Mesendoderm (in vitro differentiated cells): Measurements from ENCODE around the gene ZSWIM3.

Experiments
- DNase-seq: peaks from one replicate; pipeline ENCODE4 v3.0.0; 2013
- H2AK5ac ChIP-seq: 2 replicates; pipeline ENCODE4 v1.6.1; 2013; ENCODE audit warnings: low read length, inconsistent platforms
- H2BK120ac ChIP-seq: 2 replicates; pipeline ENCODE4 v1.6.1; 2013; ENCODE audit warnings: low read depth, mild to moderate bottlenecking, low read length, moderate library complexity, mixed read lengths
- H2BK15ac ChIP-seq: replicated peaks from 2 replicates; pipeline ENCODE4 v1.6.1; 2013; ENCODE audit warnings: low read depth, mild to moderate bottlenecking, moderate library complexity
- H2BK5ac ChIP-seq: 2 replicates; pipeline ENCODE4 v1.6.1; 2013; ENCODE audit warnings: low read length, inconsistent platforms
- H3K18ac ChIP-seq: 2 replicates; pipeline ENCODE4 v1.6.1; 2013; ENCODE audit warnings: mild to moderate bottlenecking, low read length, mixed read lengths
- H3K23ac ChIP-seq: one replicate; pipeline ENCODE4 v1.6.1; 2013; ENCODE audit warnings: low read length
- H3K27ac ChIP-seq: 2 replicates; pipeline ENCODE4 v1.5.1; 2013; ENCODE audit warnings: low read depth, mild to moderate bottlenecking, inconsistent platforms, low read length, moderate library complexity
- H3K27me3 ChIP-seq: 2 replicates; pipeline ENCODE4 v1.6.1; 2013; ENCODE audit warnings: low read length, control low read depth, mild to moderate bottlenecking, inconsistent platforms; ENCODE audit not compliant: insufficient read depth, poor library complexity
- H3K36me3 ChIP-seq: 2 replicates; pipeline ENCODE4 v1.6.1; 2013; ENCODE audit warnings: low read length, inconsistent platforms; ENCODE audit not compliant: control insufficient read depth, insufficient read depth
- H3K4ac ChIP-seq: one replicate; pipeline ENCODE4 v1.6.1; 2013; ENCODE audit warnings: low read depth, mild to moderate bottlenecking, low read length, moderate library complexity
- H3K4me1 ChIP-seq: 2 replicates; pipeline ENCODE4 v1.6.1; 2013; ENCODE audit warnings: low read depth, low read length, inconsistent platforms; ENCODE audit not compliant: control insufficient read depth
- H3K4me2 ChIP-seq: 2 replicates; pipeline ENCODE4 v1.6.1; 2013; ENCODE audit warnings: low read length
- H3K4me3 ChIP-seq: 2 replicates; pipeline ENCODE4 v1.5.1; 2013; ENCODE audit warnings: mild to moderate bottlenecking, low read length
- H3K56ac ChIP-seq: one replicate; pipeline ENCODE4 v1.6.1; 2013; ENCODE audit warnings: low read length
- H3K79me1 ChIP-seq: 2 replicates; pipeline ENCODE4 v1.6.1; 2013; ENCODE audit warnings: low read length, inconsistent platforms
- H3K79me2 ChIP-seq: 2 replicates; pipeline ENCODE4 v1.6.1; 2013; ENCODE audit warnings: mild to moderate bottlenecking, low read length; ENCODE audit not compliant: control insufficient read depth, insufficient read depth
- H3K9ac ChIP-seq: 2 replicates; pipeline ENCODE4 v1.6.1; 2013; ENCODE audit warnings: low read length, inconsistent platforms
- H4K5ac ChIP-seq: one replicate; pipeline ENCODE4 v1.6.1; 2013; ENCODE audit warnings: low read length
- H4K8ac ChIP-seq: one replicate; pipeline ENCODE4 v1.6.1; 2013; ENCODE audit warnings: low read depth, mild to moderate bottlenecking, control low read depth, low read length, moderate library complexity
- WGBS: extraction: QIAGEN DNeasy Blood & Tissue Kit; methylation state at CpG from one replicate; pipeline ENCODE4 v1.1.7; 2013; ENCODE audit warnings: low lambda C conversion rate, missing lambda C conversion rate; ENCODE audit not compliant: insufficient coverage; ENCODE audit errors: extremely low coverage; 5-methylcytosine and 5-hydroxymethylcytosine counted together

Gene ZSWIM3

GRCh38 chr20:45853484-45853883 lies 3.9 kb upstream of the ZSWIM3 start:
- DNase-seq: no peak
- Histone ChIP-seq H2AK5ac (no peak overlapping the region), H3K36me3 (no peaks in the 10 kb centered on the region), H3K4me1 (no peaks in the 10 kb centered on the region), H2BK120ac (no peak overlapping the region), H3K79me2 (peaks cover 2% of the 10 kb centered on the region), H3K18ac (no peak overlapping the region), H4K5ac (no peak overlapping the region), H3K56ac (no peak overlapping the region), H4K8ac (no peak overlapping the region), H3K4ac (no peak overlapping the region), H3K4me2 (no peak overlapping the region), H3K79me1 (peaks cover 3% of the 10 kb centered on the region), H3K4me3 (no peak overlapping the region), H3K23ac (no peak overlapping the region), H2BK15ac (no peak overlapping the region), H2BK5ac (no peak overlapping the region), H3K9ac (no peak overlapping the region), H3K27me3 (no peaks in the 10 kb centered on the region), H3K27ac (no peak overlapping the region)
- whole genome bisulfite sequencing: no CpG with 5 or more reads among the region's 2 CpGs

GRCh38 chr20:45857882-45858216 lies 435 bp downstream of the ZSWIM3 start:
- H3K4ac ChIP-seq: no peak overlapping the region
- no peaks in the 10 kb centered on the region for H3K27me3 ChIP-seq

GRCh38 chr20:45859916-45860315 lies 2.5 kb downstream of the ZSWIM3 start:
- Histone ChIP-seq H3K56ac (no peak overlapping the region), H2BK15ac (no peak overlapping the region), H4K8ac (no peak overlapping the region), H3K9ac (no peak overlapping the region), H3K27ac (no peak overlapping the region), H3K36me3 (no peaks in the 10 kb centered on the region), H3K79me2 (peaks cover 2% of the 10 kb centered on the region), H2BK120ac (no peak overlapping the region), H3K4ac (no peak overlapping the region), H3K4me1 (no peaks in the 10 kb centered on the region), H4K5ac (no peak overlapping the region), H3K23ac (no peak overlapping the region), H3K4me2 (no peak overlapping the region), H2AK5ac (no peak overlapping the region), H3K18ac (no peak overlapping the region), H3K79me1 (peaks cover 3% of the 10 kb centered on the region), H3K27me3 (no peaks in the 10 kb centered on the region), H3K4me3 (no peak overlapping the region), H2BK5ac (no peak overlapping the region)
- no peak for DNase-seq
- no CpG with 5 or more reads among the region's 5 CpGs for WGBS

More at GRCh38 chr20:45857882-45858216, 435 bp downstream of the ZSWIM3 start:
- Histone ChIP-seq H3K79me1 (peaks cover 3% of the 10 kb centered on the region), H3K4me1 (no peaks in the 10 kb centered on the region), H3K79me2 (peaks cover 2% of the 10 kb centered on the region), H3K27ac (peak overlapping the region; percentile 19), H3K18ac (peak overlapping the region; percentile 35), H3K9ac (peak overlapping the region; percentile 72), H4K8ac (peak overlapping the region; percentile 41), H2AK5ac (no peak overlapping the region), H4K5ac (no peak overlapping the region), H3K23ac (no peak overlapping the region), H3K56ac (peak overlapping the region; percentile 88), H2BK120ac (no peak overlapping the region), H3K4me3 (peak overlapping the region; percentile 21), H2BK5ac (peak overlapping the region; percentile 52), H3K36me3 (no peaks in the 10 kb centered on the region), H2BK15ac (no peak overlapping the region), H3K4me2 (peak overlapping the region; percentile 82)
- no CpG with 5 or more reads among the region's 13 CpGs for WGBS
- DNase-seq: peak; percentile 66

- H3K27me3 ChIP-seq: no peaks in the 10 kb centered on the region
- H3K27ac ChIP-seq: no peak overlapping the region
- no peak overlapping the region for H3K23ac ChIP-seq
- no peak for DNase-seq
- no CpG with 5 or more reads among the region's 7 CpGs for WGBS
- H3K56ac ChIP-seq: no peak overlapping the region
- H3K4me2 ChIP-seq: no peak overlapping the region
- H2AK5ac ChIP-seq: no peak overlapping the region
- no peaks in the 10 kb centered on the region for H3K4me1 ChIP-seq
- peaks cover 2% of the 10 kb centered on the region for H3K79me2 ChIP-seq
- H4K5ac ChIP-seq: no peak overlapping the region
- H2BK120ac ChIP-seq: no peak overlapping the region
- no peak overlapping the region for H4K8ac ChIP-seq
- H2BK5ac ChIP-seq: no peak overlapping the region
- H2BK15ac ChIP-seq: no peak overlapping the region
- H3K79me1 ChIP-seq: peaks cover 3% of the 10 kb centered on the region
- no peak overlapping the region for H3K9ac ChIP-seq
- H3K4ac ChIP-seq: no peak overlapping the region
- H3K4me3 ChIP-seq: no peak overlapping the region
- no peak overlapping the region for H3K18ac ChIP-seq
- no peaks in the 10 kb centered on the region for H3K36me3 ChIP-seq
These were observed 3.3 kb downstream of the ZSWIM3 start for GRCh38 chr20:45860560-45861220.

GRCh38 chr20:45861221-45862075 lies 4.0 kb downstream of the ZSWIM3 start:
- peaks cover 2% of the 10 kb centered on the region for H3K79me2 ChIP-seq
- H2AK5ac ChIP-seq: no peak overlapping the region
- WGBS: no CpG with 5 or more reads among the region's 7 CpGs
- no peak overlapping the region for H4K5ac ChIP-seq
- H3K4me2 ChIP-seq: no peak overlapping the region
- DNase-seq: no peak
- H2BK5ac ChIP-seq: no peak overlapping the region
- no peak overlapping the region for H3K27ac ChIP-seq
- H3K56ac ChIP-seq: no peak overlapping the region
- H4K8ac ChIP-seq: no peak overlapping the region
- no peaks in the 10 kb centered on the region for H3K36me3 ChIP-seq
- no peaks in the 10 kb centered on the region for H3K4me1 ChIP-seq
- H3K23ac ChIP-seq: no peak overlapping the region
- H3K4ac ChIP-seq: no peak overlapping the region
- H3K4me3 ChIP-seq: no peak overlapping the region
- H3K27me3 ChIP-seq: no peaks in the 10 kb centered on the region
- peaks cover 3% of the 10 kb centered on the region for H3K79me1 ChIP-seq
- H2BK120ac ChIP-seq: no peak overlapping the region
- H3K18ac ChIP-seq: no peak overlapping the region
- H2BK15ac ChIP-seq: no peak overlapping the region
- no peak overlapping the region for H3K9ac ChIP-seq
